WI38 (cell line): ENCODE measurements around the gene GPX4.
A peak's percentile ranks its signal among the peaks of the same experiment; 100 is the strongest.
"Not testable (repeated sequence)": the region's sequence is repeated elsewhere in the genome, so short reads cannot be mapped to it uniquely, and the experiment has no call there.

Experiments
- H3K4me3 ChIP-seq: 2 replicates; pipeline ENCODE4 v1.5.1; 2011; ENCODE audit warnings: low read depth, mild to moderate bottlenecking, control low read depth, low read length
- CTCF ChIP-seq: IDR thresholded peaks from 2 replicates; pipeline ENCODE4 v1.5.1; 2012; ENCODE audit warnings: low read depth, mild to moderate bottlenecking, control low read depth, low read length

The GPX4 gene

GRCh38 chr19:1111641-1112267 lies 8.0 kb downstream of the GPX4 start:
- no peak overlapping the region for H3K4me3 ChIP-seq
- TF ChIP-seq CTCF = no peak

GRCh38 chr19:1112268-1113029 lies 8.7 kb downstream of the GPX4 start:
- TF ChIP-seq CTCF = no peak
- no peak overlapping the region for H3K4me3 ChIP-seq

GRCh38 chr19:1113030-1113985 lies 9.5 kb downstream of the GPX4 start:
- H3K4me3 ChIP-seq = no peak overlapping the region
- peak; percentile 82 for TF ChIP-seq CTCF

- no peak for TF ChIP-seq CTCF
- H3K4me3 ChIP-seq = no peak overlapping the region
These were observed 10.2 kb downstream of the GPX4 start for GRCh38 chr19:1113986-1114483.

GRCh38 chr19:1114728-1115127 lies 10.9 kb downstream of the GPX4 start:
- not testable (repeated sequence) for H3K4me3 ChIP-seq

GRCh38 chr19:1115646-1116420 lies 12.0 kb downstream of the GPX4 start:
- TF ChIP-seq CTCF = no peak
- no peak overlapping the region for H3K4me3 ChIP-seq
